Lower lobe of right lung (tissue), 2 donors: ENCODE measurements around the gene TIGD1. TPM values are rescaled to one million over a fixed set of nuclear protein-coding genes. Genes with fewer than 3 reads are reported as not detected.
"Not testable (repeated sequence)": the region's sequence is repeated elsewhere in the genome, so short reads cannot be mapped to it uniquely, and the experiment has no call there.

Experiments used
- ATAC-seq, 2 donors: fragments of 200-7000 bp; cut with Tn5 transposase; one replicate each; pipeline ENCODE4 v1.9.1; 2020 to 2022; ENCODE audit warnings: mild to moderate bottlenecking in 2 of 2, moderate library complexity in 2 of 2
- DNase-seq: peaks from one replicate; pipeline ENCODE4 v3.0.0-alpha.2; 2020
- H3K27ac ChIP-seq: fragments of 200-600 bp; one replicate; pipeline ENCODE4 v1.8.0; 2022
- H3K27me3 ChIP-seq: fragments of 200-600 bp; one replicate; pipeline ENCODE4 v1.8.0; 2022; ENCODE audit warnings: low read depth
- H3K36me3 ChIP-seq: fragments of 200-600 bp; one replicate; pipeline ENCODE4 v1.8.0; 2022; ENCODE audit warnings: mild to moderate bottlenecking
- H3K4me1 ChIP-seq: fragments of 200-600 bp; one replicate; pipeline ENCODE4 v1.8.0; 2022
- H3K4me3 ChIP-seq: fragments of 200-600 bp; one replicate; pipeline ENCODE4 v1.8.0; 2022; ENCODE audit warnings: mild to moderate bottlenecking
- H3K9me3 ChIP-seq: fragments of 200-600 bp; one replicate; pipeline ENCODE4 v1.8.0; 2022
- intact Hi-C: fragments of 100-400 bp; cut with DNase I; formaldehyde crosslinking; loops from one replicate; pipeline ENCODE4 v1.11.0; 2022
- total RNA-seq: library from RNA; stranded (reverse); fragmentation: NEBNext Ultra II Directional; extraction: Animal tissue kit (Norgen Biotek cat#: 25700); gene quantifications from one replicate; pipeline ENCODE4 v1.2.1, GENCODE V29; 2021
- TF ChIP-seq, protein P1 (sequence below): fragments of 200-600 bp; IDR thresholded peaks from one replicate; pipeline ENCODE4 v1.8.0; 2022; ENCODE audit warnings: antibody characterized with exemption, mild to moderate bottlenecking
- donor health status: DM: no; HTN: yes; CAD: no; lungs with severe emphysema.

The TIGD1 gene
- total RNA-seq, 1 donor from 2014 or later, result 3.7 TPM

DNA sequence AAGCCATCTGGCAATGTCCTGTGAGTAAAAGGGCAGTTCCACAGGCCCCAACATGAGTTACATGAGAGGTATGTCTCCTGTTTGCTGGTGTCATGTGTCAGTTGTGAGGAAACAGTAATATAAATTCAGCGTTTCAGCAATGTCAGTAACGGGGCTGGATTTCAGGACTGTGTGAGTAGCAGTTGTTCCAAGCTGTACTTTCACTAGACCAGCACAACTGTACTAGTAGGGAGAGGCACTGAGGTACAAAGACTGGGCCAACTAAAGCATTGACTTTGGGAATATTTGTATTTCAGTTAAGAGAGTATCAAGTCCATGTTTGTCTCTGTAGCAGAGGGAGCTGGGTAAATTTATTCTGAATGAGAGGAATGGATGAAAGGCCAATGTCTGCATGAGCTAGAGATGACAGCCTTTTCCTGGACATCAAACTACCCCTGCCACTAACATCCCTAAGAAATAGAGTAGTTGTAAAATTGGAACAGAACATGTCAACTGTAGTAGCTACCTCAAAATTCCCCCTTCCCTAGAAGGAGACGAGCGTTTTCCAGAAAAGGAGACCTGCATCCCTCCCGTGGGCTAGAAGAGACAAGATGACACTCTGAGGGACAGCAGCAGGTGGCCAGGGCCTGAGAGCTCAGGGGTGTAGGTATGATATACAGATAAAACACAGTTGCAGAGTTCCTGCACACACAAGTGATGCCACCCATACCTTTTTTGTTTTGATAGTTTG is 24.5 kb upstream of the TIGD1 start:
- Histone ChIP-seq H3K9me3 (no peaks in the 10 kb centered on the region), H3K27me3 (no peaks in the 10 kb centered on the region), H3K4me1 (no peaks in the 10 kb centered on the region), H3K36me3 (peaks cover 77% of the 10 kb centered on the region), H3K4me3 (no peak overlapping the region), H3K27ac (no peak overlapping the region)
- DNase-seq (no peak), ATAC-seq (no peak)
- TF ChIP-seq, protein P1, sequence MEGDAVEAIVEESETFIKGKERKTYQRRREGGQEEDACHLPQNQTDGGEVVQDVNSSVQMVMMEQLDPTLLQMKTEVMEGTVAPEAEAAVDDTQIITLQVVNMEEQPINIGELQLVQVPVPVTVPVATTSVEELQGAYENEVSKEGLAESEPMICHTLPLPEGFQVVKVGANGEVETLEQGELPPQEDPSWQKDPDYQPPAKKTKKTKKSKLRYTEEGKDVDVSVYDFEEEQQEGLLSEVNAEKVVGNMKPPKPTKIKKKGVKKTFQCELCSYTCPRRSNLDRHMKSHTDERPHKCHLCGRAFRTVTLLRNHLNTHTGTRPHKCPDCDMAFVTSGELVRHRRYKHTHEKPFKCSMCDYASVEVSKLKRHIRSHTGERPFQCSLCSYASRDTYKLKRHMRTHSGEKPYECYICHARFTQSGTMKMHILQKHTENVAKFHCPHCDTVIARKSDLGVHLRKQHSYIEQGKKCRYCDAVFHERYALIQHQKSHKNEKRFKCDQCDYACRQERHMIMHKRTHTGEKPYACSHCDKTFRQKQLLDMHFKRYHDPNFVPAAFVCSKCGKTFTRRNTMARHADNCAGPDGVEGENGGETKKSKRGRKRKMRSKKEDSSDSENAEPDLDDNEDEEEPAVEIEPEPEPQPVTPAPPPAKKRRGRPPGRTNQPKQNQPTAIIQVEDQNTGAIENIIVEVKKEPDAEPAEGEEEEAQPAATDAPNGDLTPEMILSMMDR, result no peak
- intact Hi-C loops, result no loop called here

DNA sequence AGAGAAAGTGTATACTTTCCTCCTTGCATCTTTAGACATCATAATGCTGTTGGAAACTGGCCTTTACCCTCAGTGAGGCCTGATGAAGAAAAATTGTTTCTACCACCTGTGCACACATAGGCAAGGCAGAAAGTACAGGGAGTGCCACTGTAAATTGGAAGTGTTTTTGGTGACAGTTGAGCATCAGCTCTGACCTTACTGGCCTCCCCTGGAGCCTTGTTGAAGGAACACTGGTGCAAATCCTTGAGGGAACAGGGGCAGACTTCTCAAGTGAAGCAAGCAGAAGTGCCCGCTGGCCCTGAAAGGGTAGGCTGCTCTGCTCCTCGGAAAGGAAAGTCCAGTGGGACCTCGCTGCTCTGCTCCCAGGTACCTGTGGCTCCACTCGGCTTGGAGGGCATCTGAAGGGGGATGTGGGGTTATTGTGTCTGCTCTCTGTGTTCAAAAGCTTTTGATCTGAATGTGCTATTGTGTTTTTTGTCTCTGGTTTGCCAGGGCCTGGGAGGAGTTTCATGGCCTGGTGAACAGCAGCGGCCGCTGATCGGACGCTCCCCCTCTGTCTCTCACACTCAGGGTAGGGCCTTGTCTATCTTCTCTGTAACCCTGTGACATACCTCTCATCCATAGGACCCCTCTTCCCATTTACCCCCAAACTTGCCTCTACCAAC is 23.5 kb upstream of the TIGD1 start:
- H3K9me3 ChIP-seq, result no peaks in the 10 kb centered on the region
- TF ChIP-seq, protein P1, result no peak
- no peak overlapping the region for H3K27ac ChIP-seq
- no peak for DNase-seq
- no peak for ATAC-seq
- intact Hi-C loops, result no loop called here
- no peaks in the 10 kb centered on the region for H3K4me1 ChIP-seq
- peaks cover 86% of the 10 kb centered on the region for H3K36me3 ChIP-seq
- no peaks in the 10 kb centered on the region for H3K27me3 ChIP-seq
- H3K4me3 ChIP-seq, result no peak overlapping the region

DNA sequence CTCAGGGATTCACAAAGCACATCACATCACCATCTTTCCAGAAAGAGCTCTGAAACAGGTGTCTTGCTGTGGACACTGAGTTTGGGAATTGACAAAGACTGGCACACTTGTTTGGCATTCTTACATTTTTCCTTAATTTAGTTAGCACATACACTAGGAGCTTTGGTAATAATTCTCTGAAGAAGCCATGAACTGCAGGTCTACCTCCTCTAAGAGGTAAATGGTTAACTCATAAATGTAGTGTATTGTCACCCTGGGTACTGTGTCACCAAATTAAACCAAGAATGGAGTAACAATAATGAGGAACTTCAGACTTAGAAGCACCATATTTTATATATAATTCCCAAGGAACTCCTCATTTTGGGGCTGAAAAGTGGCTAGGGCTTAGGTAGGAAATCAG is 22.7 kb upstream of the TIGD1 start:
- H3K4me3 ChIP-seq, result no peak overlapping the region
- intact Hi-C loops, result no loop called here
- H3K27me3 ChIP-seq, result no peaks in the 10 kb centered on the region
- ATAC-seq (no peak), DNase-seq (no peak)
- H3K36me3 ChIP-seq, result peaks cover 95% of the 10 kb centered on the region
- no peaks in the 10 kb centered on the region for H3K9me3 ChIP-seq
- H3K4me1 ChIP-seq, result peaks cover 6% of the 10 kb centered on the region
- TF ChIP-seq, protein P1, result no peak
- H3K27ac ChIP-seq, result no peak overlapping the region

- no peaks in the 10 kb centered on the region for H3K27me3 ChIP-seq
- no peak overlapping the region for H3K4me3 ChIP-seq
- ATAC-seq (peak in 1 of 2 donors; percentile 43), DNase-seq (no peak)
- no peak overlapping the region for H3K27ac ChIP-seq
- TF ChIP-seq, protein P1, result no peak
- no peaks in the 10 kb centered on the region for H3K9me3 ChIP-seq
- peaks cover 98% of the 10 kb centered on the region for H3K36me3 ChIP-seq
- intact Hi-C loops, result no loop called here
- H3K4me1 ChIP-seq, result peaks cover 6% of the 10 kb centered on the region
Observed at GRCh38 chr2:232571026-232571474, 20.7 kb upstream of the TIGD1 start.

DNA sequence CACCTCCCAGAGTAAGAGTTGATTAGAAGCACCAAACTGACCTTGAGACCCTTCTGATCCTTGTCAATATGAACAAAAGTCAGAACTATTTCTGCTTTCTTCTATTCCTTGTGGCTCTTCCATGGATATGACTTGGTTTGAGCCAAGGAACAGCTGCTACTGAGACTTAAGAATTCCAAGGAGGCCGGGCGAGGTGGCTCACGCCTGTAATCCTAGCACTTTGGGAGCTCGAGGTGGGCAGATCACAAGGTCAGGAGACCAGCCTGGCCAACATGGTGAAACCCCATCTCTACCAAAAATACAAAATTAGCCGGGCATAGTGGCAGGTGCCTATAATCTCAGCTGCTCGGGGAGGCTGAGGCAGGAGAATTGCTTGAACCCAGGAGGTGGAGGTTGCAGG is 20.1 kb upstream of the TIGD1 start:
- H3K4me3 ChIP-seq, DNase-seq, H3K9me3 ChIP-seq, H3K27ac ChIP-seq, H3K4me1 ChIP-seq, ATAC-seq, H3K27me3 ChIP-seq, intact Hi-C loops: not testable (repeated sequence)
- H3K36me3 ChIP-seq, result peaks cover 99% of the 10 kb centered on the region

DNA sequence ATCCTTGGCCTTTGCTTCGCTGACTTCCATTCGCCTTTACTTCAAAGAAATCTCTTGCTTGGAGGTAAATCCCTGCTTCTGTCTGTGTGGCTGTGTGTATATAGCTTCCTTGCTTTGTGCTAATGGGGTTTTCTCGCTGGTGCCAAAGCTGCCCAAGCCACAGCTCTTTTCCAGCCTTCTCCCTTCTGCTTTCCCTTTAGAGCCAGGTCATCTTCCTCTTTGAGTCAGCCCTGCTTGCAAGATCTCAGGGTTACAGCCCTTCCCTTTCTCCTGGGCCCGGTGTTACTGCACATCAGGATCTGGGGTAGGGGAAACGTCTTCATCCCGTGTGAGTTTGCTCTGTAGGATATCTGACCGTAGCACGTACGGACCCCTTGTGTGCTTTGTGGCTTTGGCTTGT is 19.2 kb upstream of the TIGD1 start:
- ATAC-seq (no peak), DNase-seq (no peak)
- H3K9me3 ChIP-seq, result no peaks in the 10 kb centered on the region
- no peak overlapping the region for H3K27ac ChIP-seq
- peaks cover 6% of the 10 kb centered on the region for H3K4me1 ChIP-seq
- no peaks in the 10 kb centered on the region for H3K27me3 ChIP-seq
- TF ChIP-seq, protein P1, result no peak
- H3K4me3 ChIP-seq, result no peak overlapping the region
- peaks cover 99% of the 10 kb centered on the region for H3K36me3 ChIP-seq
- intact Hi-C loops, result no loop called here
